GM21526 (cell line): Measurements from ENCODE around the gene NRIP1.

Experiments used
- ATAC-seq: cut with Tn5 transposase; IDR thresholded peaks from one replicate; pipeline ENCODE4 v1.9.1; 2021; ENCODE audit warnings: moderate library complexity; ENCODE audit not compliant: unreplicated experiment, low FRiP score

The NRIP1 gene

DNA sequence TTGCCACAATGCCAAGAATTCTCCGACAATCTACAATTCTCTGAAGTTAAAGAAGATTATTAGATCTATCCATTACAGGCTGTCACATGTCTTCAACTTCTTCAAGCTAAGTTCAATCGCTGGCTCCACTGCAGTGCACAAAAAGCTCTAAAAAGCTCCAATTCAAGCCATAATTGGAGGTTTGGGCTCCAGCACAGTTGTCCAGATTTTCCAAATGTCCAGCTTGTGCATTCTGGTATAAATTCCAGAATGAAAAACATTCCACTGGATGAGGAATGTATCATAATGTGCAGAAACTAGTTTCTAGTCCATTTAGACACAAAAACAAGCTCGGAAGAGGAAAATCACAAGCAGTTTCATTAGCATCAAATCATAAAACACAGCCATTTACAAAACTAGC lies 138.6 kb downstream of the NRIP1 start:
- no peak for ATAC-seq

DNA sequence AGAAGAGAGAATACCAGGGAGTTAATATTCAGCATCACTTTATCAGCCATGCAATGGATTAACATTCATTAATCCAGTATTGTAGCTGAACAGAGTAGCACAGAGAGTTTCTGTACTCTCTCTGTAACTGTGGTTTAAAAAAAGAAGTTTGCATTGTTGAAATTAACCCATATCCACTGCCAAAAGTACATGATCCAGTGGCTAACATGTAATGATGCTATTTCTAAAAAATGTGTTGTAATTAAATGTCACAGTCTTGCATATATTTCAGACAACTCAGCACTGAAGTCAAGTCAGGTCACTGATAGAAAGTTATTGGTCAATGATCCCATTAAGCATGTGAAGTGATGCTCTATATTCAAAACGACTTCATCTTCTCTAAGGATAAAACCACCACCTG lies 141.3 kb downstream of the NRIP1 start:
- ATAC-seq, result no peak

DNA sequence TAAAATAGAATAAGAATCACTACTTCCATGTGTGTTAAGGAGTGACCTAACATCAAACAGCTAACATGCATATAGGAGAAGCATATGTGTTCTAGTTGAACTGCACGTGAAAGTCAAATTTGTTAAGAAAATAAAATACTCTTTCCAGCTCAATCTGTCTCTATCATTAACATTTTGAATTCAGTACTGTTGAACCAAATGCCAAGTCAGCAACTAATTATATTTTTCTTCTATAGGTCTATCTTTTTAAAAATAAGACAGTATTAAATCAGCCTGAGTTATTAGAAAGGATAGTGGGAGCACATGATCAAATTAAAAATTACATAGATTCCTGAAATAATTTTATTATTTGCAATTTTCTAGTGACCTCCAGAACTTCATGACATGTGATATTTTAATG lies 141.8 kb downstream of the NRIP1 start:
- ATAC-seq, result no peak

DNA sequence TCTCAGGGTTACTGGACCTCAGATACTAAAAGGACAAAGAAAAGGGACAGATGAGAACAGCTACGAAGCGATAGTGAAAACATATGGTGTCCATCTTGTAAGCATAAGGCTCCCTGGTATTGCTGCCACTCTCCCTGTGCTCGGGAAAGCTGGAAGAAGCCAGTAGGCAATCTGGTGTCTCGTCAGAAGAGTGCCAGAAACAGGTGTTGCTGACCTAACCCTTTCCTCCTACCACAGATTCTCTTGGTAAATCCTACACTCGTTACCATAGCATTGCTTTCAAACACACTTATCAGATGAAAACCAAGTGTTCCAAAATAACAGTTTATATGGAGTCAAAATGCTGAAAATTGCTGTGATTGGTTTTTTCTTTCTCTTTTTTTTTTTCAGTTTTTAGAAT lies 146.3 kb downstream of the NRIP1 start:
- ATAC-seq, result no peak

DNA sequence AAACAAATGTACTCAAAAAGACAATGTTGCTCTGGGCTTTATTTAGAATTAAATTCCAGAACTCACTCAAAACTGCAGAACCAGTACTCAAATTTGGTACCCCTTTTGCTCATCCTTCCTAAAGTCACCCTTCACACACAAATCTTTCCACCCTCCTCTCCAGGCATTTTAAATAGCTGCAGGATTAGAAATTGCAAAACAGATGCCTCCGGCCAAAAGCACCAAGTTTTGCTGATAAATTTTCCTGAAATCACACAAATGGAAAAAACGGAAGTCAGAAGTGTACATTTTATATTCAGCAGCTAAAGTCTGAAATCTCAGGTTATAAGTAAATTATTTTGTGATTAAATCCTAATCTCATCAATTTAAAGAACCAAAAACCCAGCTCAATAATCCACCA lies 147.0 kb downstream of the NRIP1 start:
- no peak for ATAC-seq

DNA sequence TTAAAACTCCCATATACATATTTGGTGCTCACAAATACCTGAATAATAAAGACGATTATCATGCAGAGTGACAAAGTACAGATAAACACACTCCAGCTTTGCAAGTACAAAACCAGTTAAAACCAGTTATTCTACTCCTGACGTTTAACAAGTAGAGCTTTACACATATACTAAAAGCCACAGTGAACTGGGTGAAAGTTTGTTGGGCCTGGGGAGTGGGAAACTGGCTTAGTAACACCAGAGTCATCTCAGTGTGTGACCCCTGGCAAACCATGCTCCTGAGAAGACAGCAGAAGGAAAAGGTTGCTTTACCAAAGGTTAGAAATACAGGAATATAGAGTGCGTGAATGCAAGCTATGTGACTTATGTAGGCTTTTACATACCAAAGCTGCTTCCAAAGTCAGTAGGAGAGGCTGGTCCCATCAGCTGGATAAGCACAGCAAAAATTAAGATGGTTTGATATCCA lies 148.1 kb downstream of the NRIP1 start:
- no peak for ATAC-seq

DNA sequence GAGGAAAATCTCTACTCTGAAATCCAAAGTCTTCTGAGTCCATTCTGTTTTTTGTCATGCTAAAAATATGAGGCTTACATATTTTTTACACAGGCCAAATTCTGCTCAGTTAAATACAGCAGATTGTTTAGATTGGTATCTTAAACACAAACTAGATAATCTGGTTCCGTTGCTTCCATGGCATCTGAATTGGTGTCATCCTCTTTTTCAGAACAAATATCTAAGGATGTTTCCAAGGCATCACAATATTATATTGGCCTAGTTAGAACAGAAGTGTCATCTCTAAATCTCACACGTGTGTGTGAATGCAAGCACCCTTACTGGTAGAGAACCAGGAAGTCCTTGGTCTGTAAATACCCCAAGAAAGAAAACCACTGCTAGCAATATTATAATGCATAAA lies 151.2 kb downstream of the NRIP1 start:
- ATAC-seq, result no peak

DNA sequence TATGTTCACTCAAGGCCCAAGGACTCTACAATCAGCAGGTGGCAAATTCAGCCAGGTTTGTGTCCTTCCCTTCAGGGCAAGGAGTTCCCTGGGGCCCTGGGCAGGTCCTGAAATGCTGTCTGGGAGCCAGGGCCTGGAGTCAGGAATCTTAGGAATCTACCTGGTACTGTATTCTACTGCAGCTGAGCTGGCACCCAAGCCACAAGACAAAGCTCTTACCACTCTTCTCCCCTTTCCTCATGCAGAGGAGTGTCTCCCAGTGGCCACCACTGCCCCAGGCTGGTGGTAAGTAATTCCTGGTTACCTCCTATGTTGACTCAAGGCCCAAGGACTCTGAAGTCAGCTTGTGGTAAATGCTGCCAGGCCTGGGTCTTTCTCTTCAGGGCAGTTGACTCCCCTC lies 153.4 kb downstream of the NRIP1 start:
- ATAC-seq, result no peak
